Liver (tissue), 9 donors: ENCODE data around the gene PIGH. TPM values are rescaled to one million over a fixed set of nuclear protein-coding genes. Genes with fewer than 3 reads are reported as not detected.
"Not testable (repeated sequence)": the region's sequence is repeated elsewhere in the genome, so short reads cannot be mapped to it uniquely, and the experiment has no call there.

Experiments
- DNase-seq: peaks from one replicate; pipeline ENCODE4 v3.0.0-alpha.2; 2017; ENCODE audit warnings: low spot score
- H3K27ac ChIP-seq, 2 donors: one replicate each; pipeline ENCODE4 v1.7.0; 2013; ENCODE audit warnings: inconsistent platforms in 2 of 2, low read length in 2 of 2, control low read depth in 1 of 2, low read depth in 1 of 2, mild to moderate bottlenecking in 1 of 2
- H3K27me3 ChIP-seq, 4 donors: one replicate each; pipeline versions ENCODE4 v1.6.1 to v1.7.0; 2013; ENCODE audit warnings: low read length in 3 of 4, inconsistent platforms in 1 of 4, mild to moderate bottlenecking in 1 of 4, moderate library complexity in 1 of 4; ENCODE audit not compliant: control insufficient read depth in 4 of 4, insufficient read depth in 4 of 4
- H3K36me3 ChIP-seq, 4 donors: one replicate each; pipeline versions ENCODE4 v1.6.1 to v1.7.0; 2013; ENCODE audit warnings: low read length in 3 of 4, mild to moderate bottlenecking in 3 of 4, low read depth in 1 of 4, moderate library complexity in 1 of 4; ENCODE audit not compliant: control insufficient read depth in 4 of 4, insufficient read depth in 3 of 4
- H3K4me1 ChIP-seq, 4 donors: one replicate each; pipeline versions ENCODE4 v1.6.1 to v1.7.0; 2013; ENCODE audit warnings: low read length in 3 of 4, mild to moderate bottlenecking in 3 of 4, moderate library complexity in 1 of 4; ENCODE audit not compliant: control insufficient read depth in 4 of 4, insufficient read depth in 4 of 4
- H3K4me3 ChIP-seq, 3 donors: one replicate each; pipeline versions ENCODE4 v1.6.1 to v1.7.0; 2013; ENCODE audit warnings: low read length in 3 of 3, control low read depth in 1 of 3, low read depth in 1 of 3, mild to moderate bottlenecking in 1 of 3
- H3K9ac ChIP-seq, 2 donors: one replicate each; pipeline ENCODE4 v1.7.0; 2013; ENCODE audit warnings: low read length in 2 of 2, mild to moderate bottlenecking in 2 of 2, moderate library complexity in 2 of 2, control low read depth in 1 of 2, low read depth in 1 of 2
- H3K9me3 ChIP-seq, 4 donors: one replicate each; pipeline versions ENCODE4 v1.6.1 to v1.7.0; 2013; ENCODE audit warnings: low read length in 3 of 4; ENCODE audit not compliant: control insufficient read depth in 4 of 4
- ATF3 ChIP-seq: IDR thresholded peaks from 2 replicates; pipeline ENCODE4 v1.6.1; 2016; ENCODE audit warnings: antibody characterized with exemption
- EGR1 ChIP-seq, 2 donors: IDR thresholded peaks; 2 replicates each; pipeline ENCODE4 v1.6.1; 2016 to 2018; ENCODE audit warnings: antibody characterized with exemption in 2 of 2, low read depth in 2 of 2
- FOXA1 ChIP-seq: IDR thresholded peaks from 2 replicates; pipeline ENCODE4 v1.6.1; 2016; ENCODE audit warnings: antibody characterized with exemption
- HNF4G ChIP-seq: IDR thresholded peaks from 2 replicates; pipeline ENCODE4 v1.6.1; 2016; ENCODE audit warnings: antibody characterized with exemption
- MAX ChIP-seq: IDR thresholded peaks from 2 replicates; pipeline ENCODE4 v1.6.1; 2016; ENCODE audit warnings: antibody characterized with exemption
- NR2F2 ChIP-seq: IDR thresholded peaks from 2 replicates; pipeline ENCODE4 v1.6.1; 2016; ENCODE audit warnings: antibody characterized with exemption
- RAD21 ChIP-seq, 2 donors: IDR thresholded peaks; 2 replicates each; pipeline ENCODE4 v1.6.1; 2016; ENCODE audit warnings: antibody characterized with exemption in 2 of 2, mild to moderate bottlenecking in 2 of 2
- REST ChIP-seq: IDR thresholded peaks from 2 replicates; pipeline ENCODE4 v1.6.1; 2016; ENCODE audit warnings: antibody characterized with exemption, mild to moderate bottlenecking
- RXRA ChIP-seq, 2 donors: IDR thresholded peaks; 2 replicates each; pipeline ENCODE4 v1.6.1; 2017 to 2018; ENCODE audit warnings: antibody characterized with exemption in 2 of 2, mild to moderate bottlenecking in 1 of 2
- SP1 ChIP-seq: IDR thresholded peaks from 2 replicates; pipeline ENCODE4 v1.6.1; 2018; ENCODE audit warnings: antibody characterized with exemption, mild to moderate bottlenecking
- TAF1 ChIP-seq: conservative IDR thresholded peaks from 2 replicates; pipeline ENCODE4 v1.6.1; 2016; ENCODE audit warnings: antibody characterized with exemption, mild to moderate bottlenecking
- YY1 ChIP-seq: IDR thresholded peaks from 2 replicates; pipeline ENCODE4 v1.6.1; 2016; ENCODE audit warnings: antibody characterized with exemption, mild to moderate bottlenecking
- ZBTB33 ChIP-seq: IDR thresholded peaks from 2 replicates; pipeline ENCODE4 v1.6.1; 2016; ENCODE audit warnings: antibody characterized with exemption
- WGBS: extraction: QIAGEN DNeasy Blood & Tissue Kit; methylation state at CpG from one replicate; pipeline ENCODE4 v1.1.7; 2013; 5-methylcytosine and 5-hydroxymethylcytosine counted together
- polyA plus RNA-seq, 2 donors: library from polyadenylated mRNA; stranded (reverse) in 1 of 2; unstranded in 1 of 2; fragments of 200-250 nt in 1 of 2; fragments of >200 nt in 1 of 2; fragmentation: Nextera tagmentation in 1 of 2; extraction: Ambion mirVana in 1 of 2; gene quantifications; one replicate each; pipeline versions ENCODE4 v1.2.1 to v1.2.3, GENCODE V29; 2013 to 2015
- total RNA-seq, 2 donors: library from RNA; depleted of rRNA; stranded (reverse); fragments of >200 nt; gene quantifications; one replicate each; pipeline ENCODE4 v1.2.3, GENCODE V29; 2014
- donor health status: healthy.
- donor health status: healthy.
- donor health status: healthy.
- donor health status: healthy.
- donor health status: healthy.

Gene PIGH
- total and polyA plus RNA-seq, 4 donors, result 14.2 to 36.1 (median 21.7) TPM

- H3K9me3 ChIP-seq, result no peaks in the 10 kb centered on the region
- TF ChIP-seq ATF3, result no peak
- no peak for TF ChIP-seq EGR1 (IDR thresholded peaks at IDR 0.05; ENCODE audit: low read depth in 2 of 2)
- no peak for TF ChIP-seq YY1
- no peak for TF ChIP-seq ZBTB33
- TF ChIP-seq REST, result no peak
- TF ChIP-seq FOXA1, result no peak
- TF ChIP-seq MAX, result no peak
- no peak for TF ChIP-seq NR2F2
- TF ChIP-seq RAD21 (IDR thresholded peaks at IDR 0.05), result no peak
- TF ChIP-seq SP1, result no peak
- TF ChIP-seq RXRA (IDR thresholded peaks at IDR 0.05), result no peak
- peaks cover 3 to 12% (median 8%) of the 10 kb centered on the region in 4 donors for H3K4me1 ChIP-seq
- H3K27ac ChIP-seq, result no peak overlapping the region
- WGBS, result 76% methylated on average over 5 of the region's 5 CpGs
- no peak overlapping the region for H3K9ac ChIP-seq
- H3K36me3 ChIP-seq, result no peaks in the 10 kb centered on the region
- H3K27me3 ChIP-seq, result no peaks in the 10 kb centered on the region
- no peak for DNase-seq
- no peak overlapping the region for H3K4me3 ChIP-seq
These were observed 3.0 kb upstream of the PIGH start for GRCh38 chr14:67602995-67603545.

GRCh38 chr14:67602076-67602475 is 2.0 kb upstream of the PIGH start:
- 73% methylated on average over 7 of the region's 7 CpGs for WGBS
- no peak overlapping the region for H3K9ac ChIP-seq
- DNase-seq, result no peak
- H3K36me3 ChIP-seq, result no peaks in the 10 kb centered on the region
- no peaks in the 10 kb centered on the region for H3K27me3 ChIP-seq
- no peaks in the 10 kb centered on the region for H3K9me3 ChIP-seq
- no peak overlapping the region for H3K4me3 ChIP-seq
- H3K4me1 ChIP-seq, result peaks cover 3 to 12% (median 8%) of the 10 kb centered on the region in 4 donors
- no peak for TF ChIP-seq NR2F2
- no peak for TF ChIP-seq HNF4G
- TF ChIP-seq TAF1, result no peak
- no peak overlapping the region for H3K27ac ChIP-seq

GRCh38 chr14:67600562-67600974 is 500 bp upstream of the PIGH start:
- H3K36me3 ChIP-seq, H3K27me3 ChIP-seq, DNase-seq, H3K9ac ChIP-seq, H3K9me3 ChIP-seq: not testable (repeated sequence)
- WGBS, result 91% methylated on average over 21 of the region's 21 CpGs
- peaks cover 3 to 12% (median 8%) of the 10 kb centered on the region in 4 donors for H3K4me1 ChIP-seq
- H3K4me3 ChIP-seq, result peak overlapping the region; percentile 82 to 94 (median 83)
- peak overlapping the region; percentile 91 to 94 for H3K27ac ChIP-seq
